Stomach (tissue), 9 donors: ENCODE data around the gene ACE2. TPM values are rescaled to one million over a fixed set of nuclear protein-coding genes. Genes with fewer than 3 reads are reported as not detected.

Experiments used
- DNase-seq, 2 donors: peaks; one replicate each; pipeline versions ENCODE4 v3.0.0 to v3.0.0-alpha.2; 2013 to 2019
- H3K27ac ChIP-seq, 5 donors: fragments of 200-600 bp in 4 of 5; sonication (generic) in 4 of 5; one replicate each; pipeline ENCODE4 v1.5.1; 2013 to 2019; ENCODE audit warnings: mild to moderate bottlenecking in 1 of 5, moderate library complexity in 1 of 5
- H3K27me3 ChIP-seq, 3 donors: fragments of 200-600 bp; sonication (generic); one replicate each; pipeline ENCODE4 v1.5.1; 2017 to 2019; ENCODE audit warnings: mixed run types in 1 of 3
- H3K36me3 ChIP-seq, 4 donors: fragments of 200-600 bp; sonication (generic); 1 replicate in 3 of 4; 2 replicates in 1 of 4; pipeline ENCODE4 v1.5.1; 2016 to 2019
- H3K4me1 ChIP-seq, 4 donors: fragments of 200-600 bp; sonication (generic); one replicate each; pipeline ENCODE4 v1.5.1; 2016 to 2019
- H3K4me3 ChIP-seq, 4 donors: fragments of 200-600 bp; sonication (generic) in 3 of 4; one replicate each; pipeline ENCODE4 v1.5.1; 2016 to 2019; ENCODE audit warnings: mild to moderate bottlenecking in 1 of 4
- H3K9me3 ChIP-seq, 4 donors: fragments of 200-600 bp; sonication (generic); one replicate each; pipeline ENCODE4 v1.5.1; 2016 to 2019
- CTCF ChIP-seq, 7 experiments: fragments of 450-650 bp in 4 of 7; fragments of 200-600 bp in 3 of 7; sonication (generic) in 3 of 7; IDR thresholded peaks; one replicate each; pipeline ENCODE4 v1.5.1; 2016 to 2019; ENCODE audit warnings: antibody characterized with exemption in 7 of 7, control low read depth in 2 of 7, mild to moderate bottlenecking in 1 of 7
- EP300 ChIP-seq: sonication (generic); formaldehyde crosslinking; IDR thresholded peaks from one replicate; pipeline ENCODE4 v1.6.1; 2017; ENCODE audit warnings: antibody characterized with exemption
- POLR2A ChIP-seq, 4 donors: fragments of 450-650 bp; IDR thresholded peaks; one replicate each; pipeline ENCODE4 v1.6.1; 2016; ENCODE audit warnings: antibody characterized with exemption in 4 of 4, control low read depth in 2 of 4, mild to moderate bottlenecking in 1 of 4, moderate library complexity in 1 of 4
- POLR2AphosphoS5 ChIP-seq, 3 donors: sonication (generic); formaldehyde crosslinking; IDR thresholded peaks; one replicate each; pipeline ENCODE4 v1.6.1; 2016; ENCODE audit warnings: antibody characterized with exemption in 3 of 3
- WGBS, 5 donors: extraction: QIAGEN DNeasy Blood & Tissue Kit in 3 of 5; methylation state at CpG; one replicate each; pipeline versions ENCODE4 v1.1.5 to v1.1.7; 2013 to 2018; 5-methylcytosine and 5-hydroxymethylcytosine counted together
- intact Hi-C: fragments of 100-400 bp; cut with DNase I; formaldehyde crosslinking; loops from one replicate; pipeline ENCODE4 v1.15.1; 2023; ENCODE audit warnings: low total_unique reads
- polyA plus RNA-seq, 3 donors: library from polyadenylated mRNA; stranded (reverse); fragments of 200-250 nt; gene quantifications; one replicate each; pipeline ENCODE4 v1.2.3, GENCODE V29; 2013
- total RNA-seq, 5 donors: library from RNA; depleted of rRNA; stranded (reverse); fragments of >200 nt; gene quantifications; one replicate each; pipeline versions ENCODE4 v1.1.0 to v1.2.3, GENCODE V29; 2014 to 2016
- donor health status: healthy with polysubstance abuse.
- donor health status: Bipolar disorder and iron deficiency.
- donor health status: healthy.

ACE2 gene
- total and polyA plus RNA-seq, 8 donors, result 0.25 to 8.1 (median 1.0) TPM; not detected in 2

DNA sequence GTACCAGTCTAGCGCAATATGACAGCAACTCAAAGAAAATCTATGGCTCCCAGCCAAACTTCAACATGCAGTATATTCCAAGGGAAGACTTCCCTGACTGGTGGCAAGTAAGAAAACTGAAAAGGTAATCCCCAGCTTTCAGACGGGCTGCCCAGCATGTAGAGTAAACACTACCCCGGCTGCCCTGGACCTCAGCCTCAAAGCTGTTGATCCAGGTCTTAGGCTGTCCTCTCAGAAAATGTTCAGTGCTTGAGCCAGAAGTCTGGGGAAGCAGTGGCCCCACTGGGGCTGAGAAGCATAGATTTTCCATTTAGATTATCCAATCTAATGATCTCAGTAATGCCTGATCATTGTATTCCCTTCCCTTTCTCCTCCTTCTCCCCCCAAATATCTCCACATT lies 78.3 kb downstream of the ACE2 start:
- 43 to 60% (median 54%) methylated on average over 1 to 3 of the region's 3 CpGs for WGBS, 5 donors
- H3K27ac ChIP-seq, result no peak overlapping the region
- no peaks in the 10 kb centered on the region for H3K9me3 ChIP-seq
- DNase-seq, result no peak
- no peak overlapping the region for H3K4me3 ChIP-seq
- no peaks in the 10 kb centered on the region for H3K36me3 ChIP-seq
- peaks cover 0 to 7% (median 0%) of the 10 kb centered on the region in 4 donors for H3K4me1 ChIP-seq
- intact Hi-C loops, result no loop called here
- no peak for TF ChIP-seq EP300
- no peak for TF ChIP-seq POLR2A (IDR thresholded peaks at IDR 0.05)
- no peak for TF ChIP-seq CTCF (IDR thresholded peaks at IDR 0.05)
- TF ChIP-seq POLR2AphosphoS5 (IDR thresholded peaks at IDR 0.05), result no peak
- H3K27me3 ChIP-seq, result peaks cover 0 to 4% (median 0%) of the 10 kb centered on the region in 3 donors

GRCh38 chrX:15515931-15516330 lies 84.8 kb downstream of the ACE2 start:
- H3K4me3 ChIP-seq, result no peak overlapping the region
- DNase-seq, result peak in 1 of 2 donors; percentile 10
- H3K27me3 ChIP-seq, result peaks cover 0 to 4% (median 0%) of the 10 kb centered on the region in 3 donors
- no peak overlapping the region for H3K27ac ChIP-seq
- no peaks in the 10 kb centered on the region for H3K4me1 ChIP-seq
- WGBS, 5 donors, result 10 to 27% (median 27%) methylated on average over 6 of the region's 6 CpGs
- H3K9me3 ChIP-seq, result no peaks in the 10 kb centered on the region
- intact Hi-C loops, result no loop called here
- TF ChIP-seq EP300, result no peak
- no peak for TF ChIP-seq CTCF (IDR thresholded peaks at IDR 0.05)
- TF ChIP-seq POLR2AphosphoS5 (IDR thresholded peaks at IDR 0.05), result no peak
- no peak for TF ChIP-seq POLR2A (IDR thresholded peaks at IDR 0.05)
- H3K36me3 ChIP-seq, result no peaks in the 10 kb centered on the region

GRCh38 chrX:15514279-15514678 lies 86.5 kb downstream of the ACE2 start:
- Histone ChIP-seq H3K4me3 (no peak overlapping the region), H3K4me1 (no peaks in the 10 kb centered on the region), H3K27me3 (peaks cover 0 to 4% (median 0%) of the 10 kb centered on the region in 3 donors), H3K9me3 (no peaks in the 10 kb centered on the region), H3K36me3 (no peaks in the 10 kb centered on the region), H3K27ac (no peak overlapping the region)
- no peak for DNase-seq
- intact Hi-C loops, result no loop called here
- 49 to 87% (median 86%) methylated on average over 1 of the region's 1 CpG for WGBS, 5 donors
- TF ChIP-seq CTCF (IDR thresholded peaks at IDR 0.05), result no peak
- no peak for TF ChIP-seq EP300
- no peak for TF ChIP-seq POLR2A (IDR thresholded peaks at IDR 0.05)
- TF ChIP-seq POLR2AphosphoS5 (IDR thresholded peaks at IDR 0.05), result no peak

DNA sequence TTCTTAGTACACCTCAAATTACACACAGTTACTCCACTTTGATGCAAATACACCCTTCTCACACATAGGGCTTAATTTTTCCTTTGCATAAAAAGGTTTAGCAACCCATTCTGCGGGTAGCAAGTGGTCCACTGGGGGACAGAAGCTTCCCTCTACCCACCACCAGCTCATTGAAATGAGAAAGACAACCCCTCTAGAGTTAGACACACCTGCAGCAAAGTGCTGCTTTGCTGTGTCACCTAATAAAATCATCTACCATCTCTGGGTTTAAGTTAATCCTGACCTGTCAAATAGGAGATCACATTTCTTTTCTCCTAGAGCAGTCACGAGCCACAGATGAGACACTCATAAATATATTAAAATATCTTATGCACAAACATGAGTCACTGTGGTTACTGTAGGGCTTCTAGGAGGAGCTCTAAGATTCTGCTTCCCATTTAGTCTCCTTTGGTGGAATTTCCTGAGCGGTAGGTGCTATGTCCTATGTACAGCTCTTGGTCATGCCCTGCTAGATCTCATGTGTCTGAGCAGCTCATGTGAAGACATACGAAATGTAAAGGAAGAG lies 88.3 kb downstream of the ACE2 start:
- Histone ChIP-seq H3K27me3 (peaks cover 0 to 4% (median 0%) of the 10 kb centered on the region in 3 donors), H3K9me3 (no peaks in the 10 kb centered on the region), H3K36me3 (no peaks in the 10 kb centered on the region), H3K4me3 (no peak overlapping the region), H3K27ac (no peak overlapping the region), H3K4me1 (no peaks in the 10 kb centered on the region)
- intact Hi-C loops, result no loop called here
- WGBS, 5 donors, result 60 to 88% (median 80%) methylated on average over 4 of the region's 4 CpGs
- TF ChIP-seq CTCF (IDR thresholded peaks at IDR 0.05) (no peak), POLR2AphosphoS5 (IDR thresholded peaks at IDR 0.05) (no peak), POLR2A (IDR thresholded peaks at IDR 0.05) (no peak), EP300 (no peak)
- no peak for DNase-seq
